Measurements from ENCODE around the gene OR52E8. TPM values are rescaled to one million over a fixed set of nuclear protein-coding genes. Genes with fewer than 3 reads are reported as not detected.

Gene OR52E8
- total and polyA plus RNA-seq, 4 donors = not detected

DNA sequence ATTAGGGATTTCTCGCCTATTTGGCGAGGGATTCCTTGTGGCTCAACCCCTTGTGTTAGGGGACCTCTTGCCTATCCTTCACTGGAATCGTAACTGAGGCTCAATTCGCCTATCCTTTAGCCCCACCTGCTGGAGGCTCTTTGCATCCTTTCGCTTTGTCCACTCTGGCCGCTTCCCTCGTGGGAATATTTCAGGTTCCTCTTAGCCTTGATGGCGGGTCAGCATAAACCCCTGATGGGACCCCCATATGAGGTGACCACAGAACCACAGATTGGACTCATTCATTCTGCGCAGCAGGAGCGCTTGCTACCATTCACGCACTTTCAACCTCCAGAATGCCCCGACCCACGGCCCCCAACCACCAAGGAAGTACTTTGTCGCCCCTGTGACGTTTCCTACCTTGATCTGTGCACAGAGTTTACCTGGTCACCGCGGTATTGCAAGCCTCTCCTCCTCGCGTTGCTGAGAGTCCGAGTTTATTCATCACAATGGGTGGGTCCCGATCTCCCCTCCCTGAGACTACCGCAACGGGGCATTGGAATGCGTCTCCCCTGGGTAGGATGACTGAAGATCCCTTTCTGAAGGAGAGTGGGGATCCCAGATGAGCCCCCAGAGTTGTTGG, 48.9 kb downstream of the OR52E8 start, which contains the start of gene OR52N2 (continued):
- peak; percentile 94 to 97 for TF ChIP-seq RAD21 (IDR thresholded peaks at IDR 0.05)

GRCh38 chr11:5807580-5807979, 49.9 kb downstream of the OR52E8 start:
- H3K4me3 ChIP-seq (ENCODE audit: low read depth in 1 of 3, low read length in 3 of 3) = no peak overlapping the region
- H3K27me3 ChIP-seq (ENCODE audit: control insufficient read depth in 4 of 4, insufficient read depth in 4 of 4, low read length in 3 of 4) = peaks cover 0 to 3% (median 0%) of the 10 kb centered on the region in 4 donors
- H3K9me3 ChIP-seq (ENCODE audit: control insufficient read depth in 4 of 4, low read length in 3 of 4) = peaks cover 0 to 2% (median 0%) of the 10 kb centered on the region in 4 donors
- DNase-seq (ENCODE audit: low spot score) = no peak
- H3K9ac ChIP-seq (ENCODE audit: low read depth in 1 of 2, low read length in 2 of 2) = no peak overlapping the region
- 76% methylated on average over 10 of the region's 10 CpGs for WGBS
- H3K27ac ChIP-seq (ENCODE audit: low read depth in 1 of 2, low read length in 2 of 2) = no peak overlapping the region
- peaks cover 2 to 13% (median 7%) of the 10 kb centered on the region in 4 donors for H3K4me1 ChIP-seq (ENCODE audit: control insufficient read depth in 4 of 4, insufficient read depth in 4 of 4, low read length in 3 of 4)
- TF ChIP-seq MAX (IDR thresholded peaks at IDR 0.05) (no peak), FOXA2 (IDR thresholded peaks at IDR 0.05) (no peak), HNF4A (conservative IDR thresholded peaks at IDR 0.05) (no peak), HNF4G (IDR thresholded peaks at IDR 0.05) (no peak), GABPA (IDR thresholded peaks at IDR 0.05 in 1 of 2, conservative IDR thresholded peaks at IDR 0.05 in 1 of 2) (no peak), RXRA (IDR thresholded peaks at IDR 0.05) (no peak), REST (IDR thresholded peaks at IDR 0.05) (no peak), FOXA1 (IDR thresholded peaks at IDR 0.05) (no peak)
- no peaks in the 10 kb centered on the region for H3K36me3 ChIP-seq (ENCODE audit: control insufficient read depth in 4 of 4, insufficient read depth in 3 of 4, low read depth in 1 of 4, low read length in 3 of 4)

Other genes with a start within 250 kb of the OR52E8 start
- 1 to 10 TPM; 2.8 to 3.8 TPM for gene TRIM34, start 232.7 kb downstream of the OR52E8 start, total RNA-seq
- gene TRIM34, start 232.7 kb downstream of the OR52E8 start, polyA plus RNA-seq = 1 to 10 TPM; 1.7 to 2.2 TPM
- 10 to 100 TPM; 16.3 to 20.2 TPM for gene TRIM5, start 172.6 kb downstream of the OR52E8 start, total RNA-seq
- 1 to 10 TPM; 7.8 to 9.9 TPM for gene TRIM5, start 172.6 kb downstream of the OR52E8 start, polyA plus RNA-seq
- gene TRIM22, start 167.9 kb downstream of the OR52E8 start, total RNA-seq = 10 to 100 TPM; 11.5 to 21.6 TPM
- 1 to 10 TPM; 3.6 to 7.6 TPM for gene TRIM22, start 167.9 kb downstream of the OR52E8 start, polyA plus RNA-seq
- not detected for gene OR56B1, start 121.2 kb downstream of the OR52E8 start, total RNA-seq
- not detected for gene OR56B1, start 121.2 kb downstream of the OR52E8 start, polyA plus RNA-seq
- gene OR52N4, start 103.4 kb downstream of the OR52E8 start, total RNA-seq = under 1 TPM in 1 of 2 donors, not detected in 1; 0.14 TPM
- not detected for gene OR52N4, start 103.4 kb downstream of the OR52E8 start, polyA plus RNA-seq
- under 1 TPM in 1 of 2 donors, not detected in 1; 0.08 TPM for gene OR52N5, start 74.3 kb downstream of the OR52E8 start, total RNA-seq
- gene OR52N5, start 74.3 kb downstream of the OR52E8 start, polyA plus RNA-seq = not detected
- gene OR52N1, start 66.4 kb downstream of the OR52E8 start, total RNA-seq = under 1 TPM; under 0.01 to 0.05 TPM
- not detected for gene OR52N1, start 66.4 kb downstream of the OR52E8 start, polyA plus RNA-seq
- gene OR52N2, start 48.8 kb downstream of the OR52E8 start, total RNA-seq = not detected
- gene OR52N2, start 48.8 kb downstream of the OR52E8 start, polyA plus RNA-seq = not detected
- gene OR52E6, start 15.8 kb downstream of the OR52E8 start, total RNA-seq = not detected
- gene OR52E6, start 15.8 kb downstream of the OR52E8 start, polyA plus RNA-seq = not detected
- not detected for gene OR52E4, start 22.9 kb upstream of the OR52E8 start, total RNA-seq
- not detected for gene OR52E4, start 22.9 kb upstream of the OR52E8 start, polyA plus RNA-seq
- gene OR52E5, start 35.5 kb upstream of the OR52E8 start, total RNA-seq = not detected
- not detected for gene OR52E5, start 35.5 kb upstream of the OR52E8 start, polyA plus RNA-seq
- gene OR56A3, start 84.6 kb upstream of the OR52E8 start, total RNA-seq = not detected
- not detected for gene OR56A3, start 84.6 kb upstream of the OR52E8 start, polyA plus RNA-seq
- not detected for gene OR56A5, start 110.8 kb upstream of the OR52E8 start, total RNA-seq
- gene OR56A5, start 110.8 kb upstream of the OR52E8 start, polyA plus RNA-seq = not detected
- gene OR52L1, start 129.3 kb upstream of the OR52E8 start, total RNA-seq = under 1 TPM in 1 of 2 donors, not detected in 1; 0.08 TPM
- not detected for gene OR52L1, start 129.3 kb upstream of the OR52E8 start, polyA plus RNA-seq
- under 1 TPM in 1 of 2 donors, not detected in 1; 0.05 TPM for gene OR56A4, start 149.3 kb upstream of the OR52E8 start, total RNA-seq
- gene OR56A4, start 149.3 kb upstream of the OR52E8 start, polyA plus RNA-seq = not detected
- gene OR56A1, start 173.1 kb upstream of the OR52E8 start, total RNA-seq = under 1 TPM; under 0.01 TPM
- not detected for gene OR56A1, start 173.1 kb upstream of the OR52E8 start, polyA plus RNA-seq
- not detected for gene OR56B4, start 250.0 kb upstream of the OR52E8 start, total RNA-seq
- not detected for gene OR56B4, start 250.0 kb upstream of the OR52E8 start, polyA plus RNA-seq